HFFc6 (cell line): ENCODE data around the gene PLCL1. TPM values are rescaled to one million over a fixed set of nuclear protein-coding genes. Genes with fewer than 3 reads are reported as not detected.
A peak's percentile ranks its signal among the peaks of the same experiment; 100 is the strongest.

ENCODE experiments used
- DNase-seq: peaks from one replicate; pipeline ENCODE4 v3.0.0-alpha.2; 2018
- H3K27ac Mint-ChIP-seq: 2 replicates; pipeline ENCODE4 v1.8.0; 2020; ENCODE audit warnings: mild to moderate bottlenecking, mixed read lengths
- H3K27me3 Mint-ChIP-seq: 2 replicates; pipeline ENCODE4 v1.8.0; 2021; ENCODE audit warnings: mild to moderate bottlenecking, moderate library complexity, mixed read lengths; ENCODE audit not compliant: insufficient read depth
- H3K36me3 Mint-ChIP-seq: 2 replicates; pipeline ENCODE4 v1.8.0; 2021; ENCODE audit warnings: low read depth, mixed read lengths
- H3K4me1 Mint-ChIP-seq: 2 replicates; pipeline ENCODE4 v1.8.0; 2020; ENCODE audit warnings: low read depth, mixed read lengths
- H3K4me3 Mint-ChIP-seq: 2 replicates; pipeline ENCODE4 v1.8.0; 2020; ENCODE audit warnings: mild to moderate bottlenecking, moderate library complexity, mixed read lengths
- H3K9me3 Mint-ChIP-seq: 2 replicates; pipeline ENCODE4 v1.8.0; 2020; ENCODE audit warnings: mild to moderate bottlenecking, mixed read lengths
- total RNA-seq, 6 experiments: library from RNA; stranded (reverse); fragmentation: NEBNext Ultra II Directional; extraction: Animal tissue kit (Norgen Biotek cat#: 25700); gene quantifications; 2 replicates in 1 of 6; 3 replicates in 5 of 6; pipeline ENCODE4 v1.2.3, GENCODE V29; 2021
- TF ChIP-seq, protein P1 (sequence below): fragments of 200-600 bp; sonication (generic); IDR thresholded peaks from 2 replicates; pipeline ENCODE4 v1.5.0; 2021; ENCODE audit warnings: antibody characterized with exemption, mild to moderate bottlenecking

PLCL1 gene
- total RNA-seq, 6 experiments from 2014 or later, result 0.03 to 0.14 (median 0.12) TPM; not detected in 2

GRCh38 chr2:197993363-197993762, 189.0 kb downstream of the PLCL1 start:
- Mint-ChIP-seq H3K27me3 (no peaks in the 10 kb centered on the region), H3K4me3 (no peak overlapping the region), H3K36me3 (no peaks in the 10 kb centered on the region), H3K4me1 (no peaks in the 10 kb centered on the region), H3K9me3 (peaks cover 3% of the 10 kb centered on the region; the same call in 1 of the 2 replicates), H3K27ac (no peak overlapping the region)
- TF ChIP-seq, protein P1, sequence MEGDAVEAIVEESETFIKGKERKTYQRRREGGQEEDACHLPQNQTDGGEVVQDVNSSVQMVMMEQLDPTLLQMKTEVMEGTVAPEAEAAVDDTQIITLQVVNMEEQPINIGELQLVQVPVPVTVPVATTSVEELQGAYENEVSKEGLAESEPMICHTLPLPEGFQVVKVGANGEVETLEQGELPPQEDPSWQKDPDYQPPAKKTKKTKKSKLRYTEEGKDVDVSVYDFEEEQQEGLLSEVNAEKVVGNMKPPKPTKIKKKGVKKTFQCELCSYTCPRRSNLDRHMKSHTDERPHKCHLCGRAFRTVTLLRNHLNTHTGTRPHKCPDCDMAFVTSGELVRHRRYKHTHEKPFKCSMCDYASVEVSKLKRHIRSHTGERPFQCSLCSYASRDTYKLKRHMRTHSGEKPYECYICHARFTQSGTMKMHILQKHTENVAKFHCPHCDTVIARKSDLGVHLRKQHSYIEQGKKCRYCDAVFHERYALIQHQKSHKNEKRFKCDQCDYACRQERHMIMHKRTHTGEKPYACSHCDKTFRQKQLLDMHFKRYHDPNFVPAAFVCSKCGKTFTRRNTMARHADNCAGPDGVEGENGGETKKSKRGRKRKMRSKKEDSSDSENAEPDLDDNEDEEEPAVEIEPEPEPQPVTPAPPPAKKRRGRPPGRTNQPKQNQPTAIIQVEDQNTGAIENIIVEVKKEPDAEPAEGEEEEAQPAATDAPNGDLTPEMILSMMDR, result no peak
- no peak for DNase-seq

- no peaks in the 10 kb centered on the region for H3K4me1 Mint-ChIP-seq
- no peak overlapping the region for H3K4me3 Mint-ChIP-seq
- DNase-seq, result peak; percentile 3
- H3K27me3 Mint-ChIP-seq, result no peaks in the 10 kb centered on the region
- no peak overlapping the region for H3K27ac Mint-ChIP-seq
- H3K36me3 Mint-ChIP-seq, result no peaks in the 10 kb centered on the region
- H3K9me3 Mint-ChIP-seq, result peaks cover 7% of the 10 kb centered on the region; the same call in 1 of the 2 replicates
- TF ChIP-seq, protein P1, result no peak
These were observed 189.4 kb downstream of the PLCL1 start for GRCh38 chr2:197993830-197994229.

DNA sequence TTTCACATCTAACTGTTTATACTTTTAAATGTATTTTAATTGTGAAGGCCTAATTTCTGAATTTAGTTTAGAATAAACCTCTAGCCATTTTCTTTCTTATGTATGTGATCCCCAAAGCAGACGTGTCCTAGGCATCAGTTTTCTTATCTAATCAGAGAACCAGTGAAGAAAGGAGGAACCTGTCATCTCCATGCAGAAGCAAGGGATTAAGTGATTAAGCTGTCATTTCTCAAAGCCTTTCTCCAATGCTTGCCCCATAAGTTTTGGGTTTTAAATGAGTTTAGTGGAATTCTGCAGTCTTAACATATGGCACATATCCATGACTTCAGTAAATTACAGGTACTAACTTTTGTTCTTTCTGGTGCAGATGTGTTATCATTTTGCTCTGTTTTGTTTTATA, 190.4 kb downstream of the PLCL1 start:
- TF ChIP-seq, protein P1, result no peak
- Mint-ChIP-seq H3K9me3 (peaks cover 8% of the 10 kb centered on the region; the same call in 1 of the 2 replicates), H3K4me1 (no peaks in the 10 kb centered on the region), H3K4me3 (no peak overlapping the region), H3K27me3 (peaks cover 1% of the 10 kb centered on the region; the same call in 1 of the 2 replicates), H3K36me3 (no peaks in the 10 kb centered on the region), H3K27ac (no peak overlapping the region)
- no peak for DNase-seq

DNA sequence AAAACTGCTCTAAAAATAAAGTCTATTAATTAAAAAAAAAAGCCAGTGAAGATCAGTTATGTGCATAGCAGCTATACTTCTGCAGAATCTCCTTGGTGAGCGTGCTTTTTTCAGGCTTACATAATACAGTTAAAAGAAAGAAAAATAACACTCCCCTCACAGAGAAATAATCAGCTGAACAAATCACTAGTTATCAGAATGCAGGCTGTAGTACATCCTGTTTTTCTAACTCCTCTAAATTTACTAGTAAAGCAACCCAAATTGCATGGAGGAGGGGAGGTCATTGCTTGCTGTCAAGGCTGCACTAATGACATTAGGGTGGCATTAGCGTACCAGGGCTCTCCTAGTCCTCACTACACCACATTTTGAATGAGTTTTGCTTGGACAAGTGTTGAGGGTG, 192.2 kb downstream of the PLCL1 start:
- Mint-ChIP-seq H3K4me3 (no peak overlapping the region), H3K36me3 (no peaks in the 10 kb centered on the region), H3K4me1 (no peaks in the 10 kb centered on the region), H3K27ac (no peak overlapping the region), H3K9me3 (peaks cover 10% of the 10 kb centered on the region; the same call in 1 of the 2 replicates), H3K27me3 (peaks cover 1% of the 10 kb centered on the region; the same call in 1 of the 2 replicates)
- no peak for DNase-seq
- TF ChIP-seq, protein P1, result no peak

GRCh38 chr2:197997083-197997541, 192.7 kb downstream of the PLCL1 start:
- DNase-seq, result no peak
- H3K4me1 Mint-ChIP-seq, result no peaks in the 10 kb centered on the region
- no peaks in the 10 kb centered on the region for H3K36me3 Mint-ChIP-seq
- H3K27ac Mint-ChIP-seq, result no peak overlapping the region
- TF ChIP-seq, protein P1, result no peak
- peaks cover 11% of the 10 kb centered on the region; the same call in 1 of the 2 replicates for H3K9me3 Mint-ChIP-seq
- no peak overlapping the region for H3K4me3 Mint-ChIP-seq
- peaks cover 1% of the 10 kb centered on the region; the same call in 1 of the 2 replicates for H3K27me3 Mint-ChIP-seq
